Measurements from ENCODE around the gene PREP.

PREP gene

DNA sequence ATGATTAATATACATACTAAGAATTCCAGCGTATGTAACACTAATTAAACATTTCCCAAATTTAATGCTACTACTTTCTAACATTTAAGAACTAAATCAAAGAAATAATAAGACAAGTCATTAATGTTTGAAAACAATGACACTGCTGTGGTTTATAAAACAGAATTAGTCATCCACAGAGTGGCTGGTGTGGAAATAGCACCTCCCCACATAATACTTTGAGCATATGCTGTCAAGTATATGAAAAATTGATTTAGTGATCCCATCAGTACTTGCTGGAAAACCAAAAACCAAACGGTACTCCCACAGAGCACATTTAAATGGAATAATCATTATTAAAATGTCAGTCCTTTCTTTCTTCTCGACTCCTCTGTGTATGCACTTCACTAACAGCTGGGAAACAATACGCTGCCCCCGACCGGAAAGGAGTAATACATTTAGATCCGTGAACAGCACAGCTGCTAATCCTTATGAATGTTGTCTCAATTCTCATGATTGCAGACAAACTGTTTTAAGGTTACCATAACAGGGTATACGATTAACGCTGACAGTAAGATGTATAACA, 78.4 kb downstream of the PREP start:
- Histone ChIP-seq H2AFZ (ENCODE audit: low read length) (no peak overlapping the region), H3K14ac (ENCODE audit: low read length) (no peak overlapping the region), H3K27me3 (ENCODE audit: control insufficient read depth in 3 of 3, insufficient read depth in 3 of 3, low read depth in 1 of 3, low read length in 3 of 3) (no peaks in the 10 kb centered on the region), H3K4me3 (ENCODE audit: low read length in 2 of 2) (no peak overlapping the region), H2BK12ac (ENCODE audit: low read length) (no peak overlapping the region), H3K79me1 (ENCODE audit: low read depth, low read length) (no peaks in the 10 kb centered on the region), H3K23ac (ENCODE audit: low read depth, low read length, poor library complexity) (no peak overlapping the region), H2AK5ac (ENCODE audit: low read depth, low read length) (no peak overlapping the region), H3K4me1 (ENCODE audit: control insufficient read depth in 2 of 2, insufficient read depth in 1 of 2, low read depth in 1 of 2, low read length in 2 of 2) (no peaks in the 10 kb centered on the region), H3K18ac (ENCODE audit: low read length) (no peak overlapping the region), H4K91ac (ENCODE audit: low read depth, low read length, poor library complexity) (no peak overlapping the region), H2BK5ac (ENCODE audit: low read length) (no peak overlapping the region), H3K4me2 (ENCODE audit: insufficient read depth, low read length, poor library complexity, severe bottlenecking) (no peak overlapping the region), H3K4ac (ENCODE audit: low read length) (no peak overlapping the region), H4K8ac (ENCODE audit: low read depth, low read length) (no peak overlapping the region), H3K27ac (replicated peaks; ENCODE audit: low read length) (no peak overlapping the region), H3K9ac (ENCODE audit: low read depth, low read length, poor library complexity) (no peak overlapping the region), H2BK120ac (ENCODE audit: low read depth, low read length) (no peak overlapping the region), H3K36me3 (replicated peaks in 1 of 2; ENCODE audit: control insufficient read depth in 2 of 2, insufficient read depth in 2 of 2, low read length in 2 of 2) (peaks cover 1 to 78% of the 10 kb centered on the region in 2 donors), H3K9me3 (replicated peaks in 1 of 2; ENCODE audit: control insufficient read depth in 2 of 2, insufficient read depth in 1 of 2, low read depth in 1 of 2, low read length in 2 of 2) (no peaks in the 10 kb centered on the region), H2BK15ac (ENCODE audit: low read length) (no peak overlapping the region)
- WGBS, 2 donors (ENCODE audit: extremely low coverage in 2 of 2, insufficient read length in 2 of 2, insufficient replicate concordance in 1 of 2), result no CpG with 5 or more reads among the region's 9 CpGs
- no peak for DNase-seq (ENCODE audit: low spot score)

DNA sequence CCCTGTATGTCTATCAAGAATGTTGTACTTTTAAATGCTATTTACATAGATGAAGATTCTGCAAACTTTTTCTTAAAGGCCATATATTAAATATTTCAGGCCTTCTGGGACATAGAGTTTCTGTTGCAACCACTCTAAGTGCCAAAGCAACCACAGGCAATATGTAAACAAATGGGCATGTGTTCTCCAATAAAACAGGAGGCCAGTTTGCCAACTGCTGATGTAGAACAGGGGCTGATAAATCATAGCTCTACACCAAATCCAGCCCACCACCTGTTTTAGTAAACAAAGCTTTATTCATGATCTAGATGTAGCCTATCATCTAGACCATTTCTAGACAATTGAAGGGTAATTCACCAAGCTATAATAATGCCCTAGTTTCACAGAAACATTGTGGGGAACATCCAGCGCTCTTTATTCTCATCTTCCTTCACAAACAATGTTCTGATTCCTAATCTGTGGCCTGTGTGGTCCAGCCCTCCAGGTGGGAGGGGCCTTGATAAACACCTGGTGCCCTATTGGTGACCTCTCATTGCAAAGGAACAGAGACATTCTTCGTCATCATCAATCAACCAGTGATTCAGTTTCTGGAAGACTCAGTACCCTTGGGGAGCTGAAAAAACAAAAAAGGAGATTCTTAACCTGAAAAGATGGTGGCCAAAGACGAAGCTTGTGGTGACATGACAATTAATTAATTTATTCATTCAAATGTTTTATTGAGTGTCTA, 80.2 kb downstream of the PREP start:
- Histone ChIP-seq H2AK5ac (ENCODE audit: low read depth, low read length) (no peak overlapping the region), H2BK5ac (ENCODE audit: low read length) (no peak overlapping the region), H2BK120ac (ENCODE audit: low read depth, low read length) (no peak overlapping the region), H3K4ac (ENCODE audit: low read length) (no peak overlapping the region), H3K36me3 (replicated peaks in 1 of 2; ENCODE audit: control insufficient read depth in 2 of 2, insufficient read depth in 2 of 2, low read length in 2 of 2) (peaks cover 0 to 64% of the 10 kb centered on the region in 2 donors), H3K4me1 (ENCODE audit: control insufficient read depth in 2 of 2, insufficient read depth in 1 of 2, low read depth in 1 of 2, low read length in 2 of 2) (no peaks in the 10 kb centered on the region), H3K9ac (ENCODE audit: low read depth, low read length, poor library complexity) (no peak overlapping the region), H3K18ac (ENCODE audit: low read length) (no peak overlapping the region), H2BK12ac (ENCODE audit: low read length) (no peak overlapping the region), H3K9me3 (replicated peaks in 1 of 2; ENCODE audit: control insufficient read depth in 2 of 2, insufficient read depth in 1 of 2, low read depth in 1 of 2, low read length in 2 of 2) (no peaks in the 10 kb centered on the region), H3K27me3 (ENCODE audit: control insufficient read depth in 3 of 3, insufficient read depth in 3 of 3, low read depth in 1 of 3, low read length in 3 of 3) (no peaks in the 10 kb centered on the region), H3K27ac (replicated peaks; ENCODE audit: low read length) (no peak overlapping the region), H3K23ac (ENCODE audit: low read depth, low read length, poor library complexity) (no peak overlapping the region), H2BK15ac (ENCODE audit: low read length) (no peak overlapping the region), H4K8ac (ENCODE audit: low read depth, low read length) (no peak overlapping the region), H3K4me3 (ENCODE audit: low read length in 2 of 2) (no peak overlapping the region), H3K4me2 (ENCODE audit: insufficient read depth, low read length, poor library complexity, severe bottlenecking) (no peak overlapping the region), H3K79me1 (ENCODE audit: low read depth, low read length) (no peaks in the 10 kb centered on the region), H2AFZ (ENCODE audit: low read length) (no peak overlapping the region), H4K91ac (ENCODE audit: low read depth, low read length, poor library complexity) (no peak overlapping the region), H3K14ac (ENCODE audit: low read length) (no peak overlapping the region)
- DNase-seq (ENCODE audit: low spot score), result no peak
- WGBS, 2 donors (ENCODE audit: extremely low coverage in 2 of 2, insufficient read length in 2 of 2, insufficient replicate concordance in 1 of 2), result no CpG with 5 or more reads among the region's 3 CpGs

DNA sequence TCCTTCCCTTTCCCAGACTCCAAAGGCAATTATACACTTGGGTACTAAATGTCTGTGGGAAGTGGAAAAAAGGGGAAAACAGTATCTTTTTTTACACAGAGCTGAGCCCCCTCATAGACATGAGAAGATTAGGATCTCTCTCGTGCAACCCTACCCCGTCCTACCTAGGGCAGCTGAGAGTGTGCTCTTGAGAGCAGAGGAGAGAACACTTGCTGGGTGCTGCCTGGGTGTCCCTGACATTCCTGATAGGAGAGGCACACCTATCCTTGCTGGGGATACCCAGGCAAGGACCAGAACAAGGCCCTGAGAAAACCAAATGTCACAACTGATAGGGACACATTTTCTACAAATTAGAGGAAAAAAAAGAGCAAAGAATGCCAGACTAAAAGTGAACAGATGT, 81.2 kb downstream of the PREP start:
- Histone ChIP-seq H4K8ac (ENCODE audit: low read depth, low read length) (no peak overlapping the region), H3K27ac (replicated peaks; ENCODE audit: low read length) (no peak overlapping the region), H3K4me3 (ENCODE audit: low read length in 2 of 2) (no peak overlapping the region), H3K9ac (ENCODE audit: low read depth, low read length, poor library complexity) (no peak overlapping the region), H3K23ac (ENCODE audit: low read depth, low read length, poor library complexity) (no peak overlapping the region), H3K79me1 (ENCODE audit: low read depth, low read length) (no peaks in the 10 kb centered on the region), H3K9me3 (replicated peaks in 1 of 2; ENCODE audit: control insufficient read depth in 2 of 2, insufficient read depth in 1 of 2, low read depth in 1 of 2, low read length in 2 of 2) (no peaks in the 10 kb centered on the region), H2BK5ac (ENCODE audit: low read length) (no peak overlapping the region), H3K27me3 (ENCODE audit: control insufficient read depth in 3 of 3, insufficient read depth in 3 of 3, low read depth in 1 of 3, low read length in 3 of 3) (no peaks in the 10 kb centered on the region), H3K18ac (ENCODE audit: low read length) (no peak overlapping the region), H3K36me3 (replicated peaks in 1 of 2; ENCODE audit: control insufficient read depth in 2 of 2, insufficient read depth in 2 of 2, low read length in 2 of 2) (peaks cover 0 to 60% of the 10 kb centered on the region in 2 donors), H3K14ac (ENCODE audit: low read length) (no peak overlapping the region), H2BK120ac (ENCODE audit: low read depth, low read length) (no peak overlapping the region), H2BK12ac (ENCODE audit: low read length) (no peak overlapping the region), H2BK15ac (ENCODE audit: low read length) (no peak overlapping the region), H3K4me2 (ENCODE audit: insufficient read depth, low read length, poor library complexity, severe bottlenecking) (no peak overlapping the region), H3K4me1 (ENCODE audit: control insufficient read depth in 2 of 2, insufficient read depth in 1 of 2, low read depth in 1 of 2, low read length in 2 of 2) (no peaks in the 10 kb centered on the region), H3K4ac (ENCODE audit: low read length) (no peak overlapping the region), H4K91ac (ENCODE audit: low read depth, low read length, poor library complexity) (no peak overlapping the region), H2AK5ac (ENCODE audit: low read depth, low read length) (no peak overlapping the region), H2AFZ (ENCODE audit: low read length) (no peak overlapping the region)
- no peak for DNase-seq (ENCODE audit: low spot score)
- WGBS, 2 donors (ENCODE audit: extremely low coverage in 2 of 2, insufficient read length in 2 of 2, insufficient replicate concordance in 1 of 2), result no CpG with 5 or more reads among the region's 2 CpGs

DNA sequence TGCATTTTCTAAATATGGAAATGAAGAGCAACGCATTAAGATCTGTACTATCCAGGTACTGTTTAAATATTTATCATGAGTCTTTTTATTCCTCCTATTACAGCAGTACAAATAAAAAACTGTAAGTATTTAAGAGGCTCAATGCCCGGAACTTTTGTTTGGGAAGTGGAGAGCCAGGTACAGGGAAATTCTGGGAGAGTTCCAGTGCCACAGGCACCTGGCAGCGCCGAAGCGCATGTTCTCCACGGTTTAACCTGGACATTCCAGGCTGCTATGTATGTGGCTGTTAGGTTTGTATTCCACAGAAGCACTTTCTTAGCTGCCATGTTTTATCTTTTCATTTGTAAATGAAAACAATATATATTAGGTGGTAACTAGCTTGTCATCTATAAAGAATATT, 81.7 kb downstream of the PREP start:
- Histone ChIP-seq H2BK12ac (ENCODE audit: low read length) (no peak overlapping the region), H3K4me2 (ENCODE audit: insufficient read depth, low read length, poor library complexity, severe bottlenecking) (no peak overlapping the region), H2AK5ac (ENCODE audit: low read depth, low read length) (no peak overlapping the region), H4K8ac (ENCODE audit: low read depth, low read length) (no peak overlapping the region), H2AFZ (ENCODE audit: low read length) (no peak overlapping the region), H3K9ac (ENCODE audit: low read depth, low read length, poor library complexity) (no peak overlapping the region), H2BK5ac (ENCODE audit: low read length) (no peak overlapping the region), H3K14ac (ENCODE audit: low read length) (no peak overlapping the region), H3K9me3 (replicated peaks in 1 of 2; ENCODE audit: control insufficient read depth in 2 of 2, insufficient read depth in 1 of 2, low read depth in 1 of 2, low read length in 2 of 2) (no peaks in the 10 kb centered on the region), H3K27ac (replicated peaks; ENCODE audit: low read length) (no peak overlapping the region), H2BK120ac (ENCODE audit: low read depth, low read length) (no peak overlapping the region), H3K23ac (ENCODE audit: low read depth, low read length, poor library complexity) (no peak overlapping the region), H3K18ac (ENCODE audit: low read length) (no peak overlapping the region), H3K4ac (ENCODE audit: low read length) (no peak overlapping the region), H3K79me1 (ENCODE audit: low read depth, low read length) (no peaks in the 10 kb centered on the region), H3K36me3 (replicated peaks in 1 of 2; ENCODE audit: control insufficient read depth in 2 of 2, insufficient read depth in 2 of 2, low read length in 2 of 2) (peaks cover 0 to 59% of the 10 kb centered on the region in 2 donors), H3K27me3 (ENCODE audit: control insufficient read depth in 3 of 3, insufficient read depth in 3 of 3, low read depth in 1 of 3, low read length in 3 of 3) (no peaks in the 10 kb centered on the region), H2BK15ac (ENCODE audit: low read length) (no peak overlapping the region), H3K4me1 (ENCODE audit: control insufficient read depth in 2 of 2, insufficient read depth in 1 of 2, low read depth in 1 of 2, low read length in 2 of 2) (no peaks in the 10 kb centered on the region), H4K91ac (ENCODE audit: low read depth, low read length, poor library complexity) (no peak overlapping the region), H3K4me3 (ENCODE audit: low read length in 2 of 2) (no peak overlapping the region)
- no CpG with 5 or more reads among the region's 6 CpGs for WGBS, 2 donors (ENCODE audit: extremely low coverage in 2 of 2, insufficient read length in 2 of 2, insufficient replicate concordance in 1 of 2)
- DNase-seq (ENCODE audit: low spot score), result no peak
